Colonic mucosa (tissue), 4 donors: ENCODE results near the gene MND1. TPM values are rescaled to one million over a fixed set of nuclear protein-coding genes. Genes with fewer than 3 reads are reported as not detected.
A peak's percentile ranks its signal among the peaks of the same experiment; 100 is the strongest.

Source experiments
- DNase-seq: peaks from one replicate; pipeline ENCODE4 v3.0.0-alpha.2; 2020
- H3K27ac ChIP-seq: fragments of 200-600 bp; one replicate; pipeline ENCODE4 v1.8.0; 2021
- H3K27me3 ChIP-seq: fragments of 200-600 bp; one replicate; pipeline ENCODE4 v1.8.0; 2021
- H3K36me3 ChIP-seq: fragments of 200-600 bp; one replicate; pipeline ENCODE4 v1.8.0; 2021
- H3K4me1 ChIP-seq: fragments of 200-600 bp; one replicate; pipeline ENCODE4 v1.8.0; 2021; ENCODE audit warnings: mild to moderate bottlenecking
- H3K4me3 ChIP-seq: fragments of 200-600 bp; one replicate; pipeline ENCODE4 v1.8.0; 2021
- H3K9ac ChIP-seq, 2 donors: one replicate each; pipeline ENCODE4 v1.7.0; 2013; ENCODE audit warnings: control low read depth in 2 of 2, low read depth in 2 of 2, low read length in 2 of 2
- H3K9me3 ChIP-seq: fragments of 200-600 bp; one replicate; pipeline ENCODE4 v1.8.0; 2021
- CTCF ChIP-seq: fragments of 200-600 bp; IDR thresholded peaks from one replicate; pipeline ENCODE4 v1.8.0; 2022; ENCODE audit warnings: antibody characterized with exemption, mild to moderate bottlenecking
- intact Hi-C: fragments of 100-400 bp; cut with DNase I; formaldehyde crosslinking; loops from one replicate; pipeline ENCODE4 v1.14.1; 2022
- total RNA-seq, 2 donors: library from RNA; stranded (reverse); fragmentation: NEBNext Ultra II Directional in 1 of 2; extraction: Animal tissue kit (Norgen Biotek cat#: 25700) in 1 of 2; gene quantifications; one replicate each; pipeline ENCODE4 v1.2.1, GENCODE V29; 2021
- donor health status: healthy.
- donor health status: DM: no; HTN: no; CAD: no.
- donor health status: DM: no; HTN: no; CAD: no.

Gene MND1
- total RNA-seq, 2 donors from 2014 or later: 4.8 to 11.7 TPM

GRCh38 chr4:153326513-153326912, 18.0 kb upstream of the MND1 start:
- H3K4me1 ChIP-seq: no peaks in the 10 kb centered on the region
- TF ChIP-seq CTCF: no peak
- peak; percentile 44 for DNase-seq
- no peak overlapping the region for H3K4me3 ChIP-seq
- H3K27ac ChIP-seq: no peak overlapping the region
- H3K27me3 ChIP-seq: no peaks in the 10 kb centered on the region
- H3K36me3 ChIP-seq: no peaks in the 10 kb centered on the region
- no peak overlapping the region for H3K9ac ChIP-seq
- intact Hi-C loops: no loop called here
- no peaks in the 10 kb centered on the region for H3K9me3 ChIP-seq

GRCh38 chr4:153327247-153327646, 17.2 kb upstream of the MND1 start:
- no peak overlapping the region for H3K4me3 ChIP-seq
- no peak for DNase-seq
- no peaks in the 10 kb centered on the region for H3K27me3 ChIP-seq
- H3K36me3 ChIP-seq: no peaks in the 10 kb centered on the region
- TF ChIP-seq CTCF: no peak
- H3K4me1 ChIP-seq: no peaks in the 10 kb centered on the region
- no peak overlapping the region for H3K27ac ChIP-seq
- H3K9ac ChIP-seq: no peak overlapping the region
- intact Hi-C loops: no loop called here
- no peaks in the 10 kb centered on the region for H3K9me3 ChIP-seq

- no peak for TF ChIP-seq CTCF
- intact Hi-C loops: no loop called here
- no peaks in the 10 kb centered on the region for H3K4me1 ChIP-seq
- no peaks in the 10 kb centered on the region for H3K36me3 ChIP-seq
- no peak for DNase-seq
- H3K27ac ChIP-seq: no peak overlapping the region
- no peak overlapping the region for H3K4me3 ChIP-seq
- H3K27me3 ChIP-seq: no peaks in the 10 kb centered on the region
- no peak overlapping the region for H3K9ac ChIP-seq
- no peaks in the 10 kb centered on the region for H3K9me3 ChIP-seq
Observed at GRCh38 chr4:153332936-153333335, 11.6 kb upstream of the MND1 start.

- H3K9me3 ChIP-seq: no peaks in the 10 kb centered on the region
- H3K36me3 ChIP-seq: no peaks in the 10 kb centered on the region
- intact Hi-C loops: no loop called here
Observed at GRCh38 chr4:153333874-153334273, 10.6 kb upstream of the MND1 start.

DNA sequence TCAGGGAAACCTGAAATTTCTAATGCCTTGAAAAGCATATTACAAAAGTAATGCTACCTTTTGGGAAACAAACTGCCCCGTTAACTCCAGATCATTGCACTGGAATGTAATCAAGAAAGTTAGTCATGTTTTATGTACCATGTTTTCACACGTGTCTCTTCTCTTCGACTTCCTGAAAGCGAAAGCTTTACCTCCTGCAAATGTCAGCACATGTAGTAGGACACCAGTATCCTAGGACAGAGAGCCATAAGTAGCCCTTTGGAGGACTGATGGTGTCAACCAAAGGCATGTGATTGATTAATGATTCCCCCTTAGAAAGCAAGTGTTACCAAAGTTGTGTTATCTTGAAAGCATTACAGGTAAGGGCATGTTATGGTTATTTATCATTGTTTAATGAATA, 8.8 kb upstream of the MND1 start:
- no peaks in the 10 kb centered on the region for H3K9me3 ChIP-seq
- TF ChIP-seq CTCF: no peak
- no peak overlapping the region for H3K27ac ChIP-seq
- no peak overlapping the region for H3K4me3 ChIP-seq
- H3K36me3 ChIP-seq: no peaks in the 10 kb centered on the region
- DNase-seq: no peak
- intact Hi-C loops: no loop called here
- H3K4me1 ChIP-seq: no peaks in the 10 kb centered on the region
- H3K27me3 ChIP-seq: no peaks in the 10 kb centered on the region
- H3K9ac ChIP-seq: no peak overlapping the region

More at GRCh38 chr4:153333874-153334273, 10.6 kb upstream of the MND1 start:
- no peak overlapping the region for H3K9ac ChIP-seq
- TF ChIP-seq CTCF: no peak
- H3K27ac ChIP-seq: no peak overlapping the region
- no peaks in the 10 kb centered on the region for H3K4me1 ChIP-seq
- H3K4me3 ChIP-seq: no peak overlapping the region
- DNase-seq: no peak
- no peaks in the 10 kb centered on the region for H3K27me3 ChIP-seq

- Histone ChIP-seq H3K4me3 (no peak overlapping the region), H3K9ac (no peak overlapping the region), H3K27ac (no peak overlapping the region), H3K9me3 (no peaks in the 10 kb centered on the region), H3K27me3 (no peaks in the 10 kb centered on the region), H3K36me3 (no peaks in the 10 kb centered on the region), H3K4me1 (no peaks in the 10 kb centered on the region)
- no peak for DNase-seq
- intact Hi-C loops: no loop called here
- no peak for TF ChIP-seq CTCF
Observed at GRCh38 chr4:153337686-153338085, 6.8 kb upstream of the MND1 start.
